Right lobe of liver (tissue), 6 donors: ENCODE measurements around the gene ULK4. TPM values are rescaled to one million over a fixed set of nuclear protein-coding genes. Genes with fewer than 3 reads are reported as not detected.

ENCODE experiments used
- ATAC-seq, 4 donors: fragments of 200-7000 bp; cut with Tn5 transposase; one replicate each; pipeline ENCODE4 v1.9.1; 2020; ENCODE audit warnings: mild to moderate bottlenecking in 4 of 4, moderate library complexity in 4 of 4
- DNase-seq, 3 donors: peaks; one replicate each; pipeline ENCODE4 v3.0.0-alpha.2; 2020
- H3K27ac ChIP-seq, 3 donors: fragments of 200-600 bp; one replicate each; pipeline ENCODE4 v1.8.0; 2022
- H3K27me3 ChIP-seq, 2 donors: fragments of 200-600 bp; one replicate each; pipeline ENCODE4 v1.8.0; 2022
- H3K36me3 ChIP-seq, 4 donors: fragments of 200-600 bp; sonication (generic) in 1 of 4; one replicate each; pipeline versions ENCODE4 v1.5.1 to v1.8.0; 2017 to 2022; ENCODE audit warnings: control low read depth in 1 of 4
- H3K4me1 ChIP-seq, 4 donors: fragments of 200-600 bp; sonication (generic) in 1 of 4; one replicate each; pipeline versions ENCODE4 v1.5.1 to v1.8.0; 2017 to 2022; ENCODE audit warnings: control low read depth in 1 of 4
- H3K4me3 ChIP-seq, 3 donors: fragments of 200-600 bp; one replicate each; pipeline ENCODE4 v1.8.0; 2022
- H3K9me3 ChIP-seq, 4 donors: fragments of 200-600 bp; sonication (generic) in 1 of 4; one replicate each; pipeline versions ENCODE4 v1.5.1 to v1.8.0; 2017 to 2022; ENCODE audit warnings: control low read depth in 1 of 4
- POLR2A ChIP-seq: fragments of 450-650 bp; IDR thresholded peaks from one replicate; pipeline ENCODE4 v1.6.1; 2017; ENCODE audit warnings: antibody characterized with exemption, mild to moderate bottlenecking
- WGBS: methylation state at CpG from one replicate; pipeline ENCODE4 v1.1.6; 2018; ENCODE audit warnings: low coverage, low lambda C conversion rate; ENCODE audit not compliant: insufficient coverage; ENCODE audit errors: missing lambda C conversion rate; 5-methylcytosine and 5-hydroxymethylcytosine counted together
- intact Hi-C, 2 donors: fragments of 100-400 bp; cut with DNase I; formaldehyde crosslinking; loops; one replicate each; pipeline versions ENCODE4 v1.11.2 to v1.14.1; 2022
- total RNA-seq, 6 experiments: library from RNA; depleted of rRNA in 2 of 6; stranded (reverse); fragments of >200 nt in 2 of 6; fragmentation: NEBNext Ultra II Directional in 3 of 6; extraction: Animal tissue kit (Norgen Biotek cat#: 25700) in 3 of 6; gene quantifications; one replicate each; pipeline versions ENCODE4 v1.1.0 to v1.2.4, GENCODE V29; 2016 to 2023
- TF ChIP-seq, protein P1 (sequence below), 4 donors: fragments of 200-600 bp in 3 of 4; fragments of 450-650 bp in 1 of 4; IDR thresholded peaks; one replicate each; pipeline versions ENCODE4 v1.5.1 to v1.8.0; 2016 to 2022; ENCODE audit warnings: antibody characterized with exemption in 4 of 4, mild to moderate bottlenecking in 2 of 4
- donor health status: DM: no; HTN: yes; CAD: no.
- donor health status: DM: no; HTN: no; CAD: no.
- donor health status: DM: no; HTN: no; CAD: no.
- donor health status: DM: no; HTN: yes; CAD: no.
- donor health status: DM: no; HTN: yes; CAD: no.

ULK4 gene
- total RNA-seq, 6 experiments from 2014 or later, result 2.8 to 5.6 (median 4.9) TPM

GRCh38 chr3:41746215-41746614 is 215.7 kb downstream of the ULK4 start:
- WGBS, result 100% methylated on average over 1 of the region's 1 CpG
- no peak for ATAC-seq
- H3K27me3 ChIP-seq, result no peaks in the 10 kb centered on the region
- no peak for TF ChIP-seq POLR2A
- TF ChIP-seq, protein P1, sequence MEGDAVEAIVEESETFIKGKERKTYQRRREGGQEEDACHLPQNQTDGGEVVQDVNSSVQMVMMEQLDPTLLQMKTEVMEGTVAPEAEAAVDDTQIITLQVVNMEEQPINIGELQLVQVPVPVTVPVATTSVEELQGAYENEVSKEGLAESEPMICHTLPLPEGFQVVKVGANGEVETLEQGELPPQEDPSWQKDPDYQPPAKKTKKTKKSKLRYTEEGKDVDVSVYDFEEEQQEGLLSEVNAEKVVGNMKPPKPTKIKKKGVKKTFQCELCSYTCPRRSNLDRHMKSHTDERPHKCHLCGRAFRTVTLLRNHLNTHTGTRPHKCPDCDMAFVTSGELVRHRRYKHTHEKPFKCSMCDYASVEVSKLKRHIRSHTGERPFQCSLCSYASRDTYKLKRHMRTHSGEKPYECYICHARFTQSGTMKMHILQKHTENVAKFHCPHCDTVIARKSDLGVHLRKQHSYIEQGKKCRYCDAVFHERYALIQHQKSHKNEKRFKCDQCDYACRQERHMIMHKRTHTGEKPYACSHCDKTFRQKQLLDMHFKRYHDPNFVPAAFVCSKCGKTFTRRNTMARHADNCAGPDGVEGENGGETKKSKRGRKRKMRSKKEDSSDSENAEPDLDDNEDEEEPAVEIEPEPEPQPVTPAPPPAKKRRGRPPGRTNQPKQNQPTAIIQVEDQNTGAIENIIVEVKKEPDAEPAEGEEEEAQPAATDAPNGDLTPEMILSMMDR (IDR thresholded peaks at IDR 0.05), result no peak
- H3K4me3 ChIP-seq, result no peak overlapping the region
- H3K4me1 ChIP-seq, result no peaks in the 10 kb centered on the region
- DNase-seq, result no peak
- no peaks in the 10 kb centered on the region for H3K9me3 ChIP-seq
- H3K36me3 ChIP-seq, result no peaks in the 10 kb centered on the region
- no peak overlapping the region for H3K27ac ChIP-seq
- intact Hi-C loops, result no loop called here

DNA sequence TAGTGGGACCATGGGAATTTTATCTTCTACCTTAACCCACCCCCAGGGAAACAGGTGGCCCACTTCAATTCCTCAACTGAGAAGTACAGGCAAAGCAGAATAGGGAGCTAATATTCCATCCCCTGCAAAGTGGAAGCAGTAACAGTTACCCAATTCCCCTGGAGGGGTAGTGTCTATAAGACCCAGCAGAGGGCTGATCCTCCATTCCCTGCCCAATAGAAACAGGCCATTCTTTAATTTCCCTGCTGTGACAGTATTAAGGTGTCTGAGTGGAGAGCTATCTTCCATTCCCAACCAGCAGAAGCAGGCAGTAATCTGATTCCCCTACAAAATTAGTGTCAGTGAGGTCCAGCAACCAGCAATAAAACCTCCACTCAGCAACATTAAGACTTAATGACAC is 219.8 kb downstream of the ULK4 start:
- intact Hi-C loops, result no loop called here
- H3K4me1 ChIP-seq, result no peaks in the 10 kb centered on the region
- no peak overlapping the region for H3K4me3 ChIP-seq
- H3K36me3 ChIP-seq, result no peaks in the 10 kb centered on the region
- ATAC-seq (no peak), DNase-seq (no peak)
- H3K27ac ChIP-seq, result no peak overlapping the region
- no peak for TF ChIP-seq POLR2A
- TF ChIP-seq, protein P1 (IDR thresholded peaks at IDR 0.05), result no peak
- no peaks in the 10 kb centered on the region for H3K27me3 ChIP-seq
- H3K9me3 ChIP-seq, result no peaks in the 10 kb centered on the region

GRCh38 chr3:41740374-41740886 is 221.5 kb downstream of the ULK4 start:
- WGBS, result 85% methylated on average over 3 of the region's 3 CpGs
- no peak overlapping the region for H3K4me3 ChIP-seq
- H3K27me3 ChIP-seq, result no peaks in the 10 kb centered on the region
- DNase-seq, result no peak
- H3K4me1 ChIP-seq, result no peaks in the 10 kb centered on the region
- intact Hi-C loops, result no loop called here
- no peaks in the 10 kb centered on the region for H3K9me3 ChIP-seq
- TF ChIP-seq POLR2A, result no peak
- TF ChIP-seq, protein P1 (IDR thresholded peaks at IDR 0.05), result no peak
- no peaks in the 10 kb centered on the region for H3K36me3 ChIP-seq
- H3K27ac ChIP-seq, result no peak overlapping the region
- no peak for ATAC-seq

DNA sequence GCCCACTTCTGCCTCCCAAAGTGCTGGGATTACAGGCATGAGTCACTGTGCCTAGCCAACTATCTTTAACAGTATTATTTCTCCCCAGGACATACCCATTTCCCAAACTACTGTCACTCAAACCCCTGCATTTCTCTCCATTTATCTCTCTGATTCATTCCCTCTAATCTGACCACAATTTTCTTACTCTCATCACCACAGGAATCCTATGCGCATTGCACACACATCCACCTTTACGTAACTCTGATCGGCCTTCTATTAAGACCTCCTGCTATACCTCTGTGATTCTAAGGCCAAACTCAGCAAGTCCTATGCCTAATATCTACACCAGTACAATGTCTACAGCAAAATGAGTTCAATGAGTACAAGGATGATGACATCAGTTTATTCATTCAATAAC is 235.0 kb downstream of the ULK4 start:
- intact Hi-C loops, result no loop called here
- TF ChIP-seq, protein P1 (IDR thresholded peaks at IDR 0.05), result no peak
- TF ChIP-seq POLR2A, result no peak
- ATAC-seq (no peak), DNase-seq (no peak)
- H3K4me1 ChIP-seq, result no peaks in the 10 kb centered on the region
- H3K27ac ChIP-seq, result no peak overlapping the region
- WGBS, result 87% methylated on average over 2 of the region's 3 CpGs
- no peaks in the 10 kb centered on the region for H3K9me3 ChIP-seq
- H3K36me3 ChIP-seq, result no peaks in the 10 kb centered on the region
- H3K27me3 ChIP-seq, result no peaks in the 10 kb centered on the region
- no peak overlapping the region for H3K4me3 ChIP-seq

DNA sequence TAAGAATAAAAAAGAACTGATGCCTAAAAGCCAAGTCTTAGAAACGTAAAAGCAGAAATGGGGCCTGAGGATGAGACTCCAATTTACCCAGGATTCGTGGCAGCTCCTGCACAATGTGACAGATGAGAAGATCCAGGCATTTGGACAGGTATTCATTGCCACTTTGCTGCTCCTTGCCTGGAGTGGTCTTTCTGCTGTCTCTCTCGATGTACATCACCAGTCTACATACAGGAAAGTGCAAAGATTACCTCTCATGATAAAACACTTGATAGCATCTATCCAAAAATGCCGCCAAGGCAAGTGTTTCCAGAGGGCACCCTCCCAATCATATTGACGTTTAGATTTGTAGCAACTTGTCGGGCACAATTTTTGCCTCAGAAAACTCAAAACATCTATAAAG is 244.3 kb downstream of the ULK4 start:
- Histone ChIP-seq H3K9me3 (no peaks in the 10 kb centered on the region), H3K36me3 (no peaks in the 10 kb centered on the region), H3K4me1 (peaks cover 0 to 5% (median 0%) of the 10 kb centered on the region in 4 donors), H3K4me3 (no peak overlapping the region), H3K27ac (no peak overlapping the region), H3K27me3 (no peaks in the 10 kb centered on the region)
- ATAC-seq (no peak), DNase-seq (no peak)
- no peak for TF ChIP-seq POLR2A
- TF ChIP-seq, protein P1 (IDR thresholded peaks at IDR 0.05), result no peak
- 77% methylated on average over 6 of the region's 6 CpGs for WGBS
- intact Hi-C loops, result no loop called here
